CD4-positive, alpha-beta memory T cell (primary cell): ENCODE data around the gene KRTAP10-1. TPM values are rescaled to one million over a fixed set of nuclear protein-coding genes. Genes with fewer than 3 reads are reported as not detected.

Source experiments
- CTCF ChIA-PET: fragments of 350-600 bp; sonication (Branson Sonifier 250); formaldehyde crosslinking; loops from one replicate; lab custom pipeline; 2021; ENCODE audit warnings: inconsistent platforms; ENCODE audit not compliant: partially characterized antibody; lab: Charles Lee
- POLR2A ChIA-PET: fragments of 350-600 bp; sonication (Branson Sonifier 250); formaldehyde crosslinking; loops from one replicate; lab custom pipeline; 2021; ENCODE audit not compliant: partially characterized antibody; lab: Charles Lee
- DNase-seq, 5 donors: peaks; one replicate each; pipeline versions ENCODE4 v3.0.0 to v3.0.0-alpha.2; 2020 to 2022; ENCODE audit warnings: mixed read lengths in 1 of 5
- H3K27ac ChIP-seq: one replicate; pipeline ENCODE4 v1.7.0; 2013; ENCODE audit warnings: low read depth, low read length
- H3K27me3 ChIP-seq: 2 replicates; pipeline ENCODE4 v1.7.0; 2013; ENCODE audit warnings: mild to moderate bottlenecking, low read length, moderate library complexity; ENCODE audit not compliant: insufficient read depth
- H3K36me3 ChIP-seq: 2 replicates; pipeline ENCODE4 v1.7.0; 2013; ENCODE audit warnings: mild to moderate bottlenecking, low read length, moderate library complexity; ENCODE audit not compliant: insufficient read depth
- H3K4me1 ChIP-seq: 2 replicates; pipeline ENCODE4 v1.7.0; 2013; ENCODE audit warnings: mild to moderate bottlenecking, low read length, moderate library complexity; ENCODE audit not compliant: insufficient read depth
- H3K4me3 ChIP-seq, 2 donors: one replicate each; pipeline ENCODE4 v1.7.0; 2013; ENCODE audit warnings: low read length in 2 of 2, mild to moderate bottlenecking in 1 of 2
- H3K9me3 ChIP-seq, 2 donors: one replicate each; pipeline ENCODE4 v1.7.0; 2013; ENCODE audit warnings: low read length in 2 of 2, control low read depth in 1 of 2; ENCODE audit not compliant: control insufficient read depth in 1 of 2
- H3K27ac Mint-ChIP-seq, 7 donors: one replicate each; pipeline ENCODE4 v1.8.0; 2020 to 2021; ENCODE audit warnings: mixed read lengths in 7 of 7, mild to moderate bottlenecking in 6 of 7, inconsistent platforms in 3 of 7, moderate library complexity in 3 of 7
- H3K27me3 Mint-ChIP-seq, 2 donors: one replicate each; pipeline ENCODE4 v1.8.0; 2020 to 2021; ENCODE audit warnings: mixed read lengths in 2 of 2
- H3K36me3 Mint-ChIP-seq, 2 donors: one replicate each; pipeline ENCODE4 v1.8.0; 2020 to 2021; ENCODE audit warnings: mixed read lengths in 2 of 2, inconsistent platforms in 1 of 2, mild to moderate bottlenecking in 1 of 2
- H3K4me1 Mint-ChIP-seq, 4 donors: one replicate each; pipeline ENCODE4 v1.8.0; 2020 to 2021; ENCODE audit warnings: mixed read lengths in 4 of 4, mild to moderate bottlenecking in 1 of 4
- H3K4me3 Mint-ChIP-seq, 8 donors: one replicate each; pipeline ENCODE4 v1.8.0; 2020 to 2021; ENCODE audit warnings: mixed read lengths in 8 of 8, mild to moderate bottlenecking in 7 of 8, moderate library complexity in 6 of 8, inconsistent platforms in 3 of 8
- H3K9me3 Mint-ChIP-seq, 8 donors: one replicate each; pipeline ENCODE4 v1.8.0; 2020 to 2021; ENCODE audit warnings: mixed read lengths in 8 of 8, mild to moderate bottlenecking in 5 of 8, inconsistent platforms in 3 of 8, moderate library complexity in 1 of 8
- intact Hi-C: fragments of 100-400 bp; cut with micrococcal nuclease; formaldehyde crosslinking; loops from one replicate; pipeline ENCODE4 v1.15.1; 2023
- polyA plus RNA-seq, 2 donors: library from polyadenylated mRNA; unstranded; fragments of 300-500 nt; fragmentation: Illumina TruSeq; gene quantifications; one replicate each; pipeline ENCODE4 v1.2.3, GENCODE V29; 2021
- total RNA-seq, 2 experiments: library from RNA; stranded (reverse); gene quantifications; one replicate each; pipeline ENCODE4 v1.2.3, GENCODE V29; 2021

KRTAP10-1 gene
- total and polyA plus RNA-seq, 4 experiments from 2014 or later, result not detected

GRCh38 chr21:44490405-44490804 lies 49.6 kb downstream of the KRTAP10-1 start:
- Mint-ChIP-seq H3K4me1 (peaks cover 0 to 4% (median 1%) of the 10 kb centered on the region in 4 donors), H3K27me3 (peaks cover 9 to 11% of the 10 kb centered on the region in 2 donors), H3K4me3 (no peak overlapping the region), H3K9me3 (peaks cover 0 to 20% (median 14%) of the 10 kb centered on the region in 8 donors), H3K27ac (no peak overlapping the region), H3K36me3 (peaks cover 0 to 7% of the 10 kb centered on the region in 2 donors)
- CTCF ChIA-PET, result no interaction called here
- Histone ChIP-seq H3K27ac (no peak overlapping the region), H3K27me3 (no peaks in the 10 kb centered on the region), H3K36me3 (no peaks in the 10 kb centered on the region), H3K4me3 (no peak overlapping the region), H3K4me1 (no peaks in the 10 kb centered on the region), H3K9me3 (peaks cover 0 to 13% of the 10 kb centered on the region in 2 donors)
- DNase-seq, result no peak
- POLR2A ChIA-PET, result no interaction called here
- intact Hi-C loops, result no loop called here

GRCh38 chr21:44489962-44490361 lies 50.0 kb downstream of the KRTAP10-1 start:
- peaks cover 0 to 5% of the 10 kb centered on the region in 2 donors for H3K36me3 Mint-ChIP-seq
- no peaks in the 10 kb centered on the region for H3K4me1 ChIP-seq
- ChIA-PET POLR2A (no interaction called here), CTCF (no interaction called here)
- H3K27ac ChIP-seq, result no peak overlapping the region
- H3K9me3 Mint-ChIP-seq, result peaks cover 0 to 20% (median 14%) of the 10 kb centered on the region in 8 donors
- no peaks in the 10 kb centered on the region for H3K36me3 ChIP-seq
- DNase-seq, result no peak
- no peak overlapping the region for H3K27ac Mint-ChIP-seq
- peaks cover 0 to 4% (median 2%) of the 10 kb centered on the region in 4 donors for H3K4me1 Mint-ChIP-seq
- H3K9me3 ChIP-seq, result peaks cover 0 to 13% of the 10 kb centered on the region in 2 donors
- H3K4me3 Mint-ChIP-seq, result no peak overlapping the region
- no peak overlapping the region for H3K4me3 ChIP-seq
- H3K27me3 Mint-ChIP-seq, result peaks cover 7 to 8% of the 10 kb centered on the region in 2 donors
- no peaks in the 10 kb centered on the region for H3K27me3 ChIP-seq
- intact Hi-C loops, result no loop called here

Other genes with a start within 250 kb of the KRTAP10-1 start
- gene PFKL, start 240.1 kb downstream of the KRTAP10-1 start, total RNA-seq, result 100 to 1,000 TPM; 143 to 145 TPM
- gene PFKL, start 240.1 kb downstream of the KRTAP10-1 start, polyA plus RNA-seq, result 100 to 1,000 TPM; 132 to 134 TPM
- gene CFAP410, start 200.8 kb downstream of the KRTAP10-1 start, total RNA-seq, result 10 to 100 TPM; 51.7 to 55.2 TPM
- 10 to 100 TPM; 20.1 to 32.4 TPM for gene CFAP410, start 200.8 kb downstream of the KRTAP10-1 start, polyA plus RNA-seq
- gene TRPM2, start 186.6 kb downstream of the KRTAP10-1 start, total RNA-seq, result 1 to 10 TPM; 1.3 to 1.7 TPM
- under 1 TPM in 1 of 2 donors, not detected in 1; 0.37 TPM for gene TRPM2, start 186.6 kb downstream of the KRTAP10-1 start, polyA plus RNA-seq
- gene LRRC3, start 84.7 kb downstream of the KRTAP10-1 start, total RNA-seq, result 1 to 10 TPM; 1.4 to 1.5 TPM
- under 1 TPM; 0.11 to 0.61 TPM for gene LRRC3, start 84.7 kb downstream of the KRTAP10-1 start, polyA plus RNA-seq
- not detected for gene KRTAP10-2, start 11.3 kb upstream of the KRTAP10-1 start, total RNA-seq
- gene KRTAP10-2, start 11.3 kb upstream of the KRTAP10-1 start, polyA plus RNA-seq, result not detected
- gene KRTAP10-3, start 18.6 kb upstream of the KRTAP10-1 start, total RNA-seq, result not detected
- not detected for gene KRTAP10-3, start 18.6 kb upstream of the KRTAP10-1 start, polyA plus RNA-seq
- gene KRTAP10-4, start 33.5 kb upstream of the KRTAP10-1 start, total RNA-seq, result not detected
- not detected for gene KRTAP10-4, start 33.5 kb upstream of the KRTAP10-1 start, polyA plus RNA-seq
- gene KRTAP10-5, start 40.4 kb upstream of the KRTAP10-1 start, total RNA-seq, result not detected
- gene KRTAP10-5, start 40.4 kb upstream of the KRTAP10-1 start, polyA plus RNA-seq, result not detected
- not detected for gene KRTAP10-6, start 52.3 kb upstream of the KRTAP10-1 start, total RNA-seq
- gene KRTAP10-6, start 52.3 kb upstream of the KRTAP10-1 start, polyA plus RNA-seq, result not detected
- not detected for gene KRTAP10-7, start 60.4 kb upstream of the KRTAP10-1 start, total RNA-seq
- not detected for gene KRTAP10-7, start 60.4 kb upstream of the KRTAP10-1 start, polyA plus RNA-seq
- not detected for gene KRTAP10-8, start 71.9 kb upstream of the KRTAP10-1 start, total RNA-seq
- gene KRTAP10-8, start 71.9 kb upstream of the KRTAP10-1 start, polyA plus RNA-seq, result not detected
- not detected for gene KRTAP10-9, start 86.9 kb upstream of the KRTAP10-1 start, total RNA-seq
- not detected for gene KRTAP10-9, start 86.9 kb upstream of the KRTAP10-1 start, polyA plus RNA-seq
- not detected for gene KRTAP10-10, start 97.2 kb upstream of the KRTAP10-1 start, total RNA-seq
- gene KRTAP10-10, start 97.2 kb upstream of the KRTAP10-1 start, polyA plus RNA-seq, result not detected
- not detected for gene KRTAP10-11, start 106.2 kb upstream of the KRTAP10-1 start, total RNA-seq
- not detected for gene KRTAP10-11, start 106.2 kb upstream of the KRTAP10-1 start, polyA plus RNA-seq
- gene KRTAP12-4, start 114.5 kb upstream of the KRTAP10-1 start, total RNA-seq, result not detected
- not detected for gene KRTAP12-4, start 114.5 kb upstream of the KRTAP10-1 start, polyA plus RNA-seq
- gene KRTAP12-3, start 117.7 kb upstream of the KRTAP10-1 start, total RNA-seq, result not detected
- gene KRTAP12-3, start 117.7 kb upstream of the KRTAP10-1 start, polyA plus RNA-seq, result 1 to 10 TPM in 1 of 2 donors, not detected in 1; 1.2 TPM
- not detected for gene KRTAP12-2, start 126.7 kb upstream of the KRTAP10-1 start, total RNA-seq
- gene KRTAP12-2, start 126.7 kb upstream of the KRTAP10-1 start, polyA plus RNA-seq, result not detected
- gene KRTAP12-1, start 142.0 kb upstream of the KRTAP10-1 start, total RNA-seq, result not detected
- not detected for gene KRTAP12-1, start 142.0 kb upstream of the KRTAP10-1 start, polyA plus RNA-seq
- not detected for gene KRTAP10-12, start 157.0 kb upstream of the KRTAP10-1 start, total RNA-seq
- not detected for gene KRTAP10-12, start 157.0 kb upstream of the KRTAP10-1 start, polyA plus RNA-seq
- not detected for gene TSPEAR, start 171.4 kb upstream of the KRTAP10-1 start, total RNA-seq
- gene TSPEAR, start 171.4 kb upstream of the KRTAP10-1 start, polyA plus RNA-seq, result under 1 TPM in 1 of 2 donors, not detected in 1; 0.07 TPM